Suprapubic skin (tissue), 3 donors: ENCODE measurements around the gene ALDOC.

Experiments used
- EP300 ChIP-seq: sonication (generic); formaldehyde crosslinking; IDR thresholded peaks from one replicate; pipeline ENCODE4 v1.6.1; 2017; ENCODE audit warnings: antibody characterized with exemption
- TF ChIP-seq, protein P1 (sequence below), 2 donors: fragments of 200-600 bp in 1 of 2; fragments of 450-650 bp in 1 of 2; sonication (generic) in 1 of 2; IDR thresholded peaks; one replicate each; pipeline ENCODE4 v1.5.1; 2016 to 2019; ENCODE audit warnings: antibody characterized with exemption in 2 of 2, mild to moderate bottlenecking in 1 of 2, moderate library complexity in 1 of 2

DNA sequence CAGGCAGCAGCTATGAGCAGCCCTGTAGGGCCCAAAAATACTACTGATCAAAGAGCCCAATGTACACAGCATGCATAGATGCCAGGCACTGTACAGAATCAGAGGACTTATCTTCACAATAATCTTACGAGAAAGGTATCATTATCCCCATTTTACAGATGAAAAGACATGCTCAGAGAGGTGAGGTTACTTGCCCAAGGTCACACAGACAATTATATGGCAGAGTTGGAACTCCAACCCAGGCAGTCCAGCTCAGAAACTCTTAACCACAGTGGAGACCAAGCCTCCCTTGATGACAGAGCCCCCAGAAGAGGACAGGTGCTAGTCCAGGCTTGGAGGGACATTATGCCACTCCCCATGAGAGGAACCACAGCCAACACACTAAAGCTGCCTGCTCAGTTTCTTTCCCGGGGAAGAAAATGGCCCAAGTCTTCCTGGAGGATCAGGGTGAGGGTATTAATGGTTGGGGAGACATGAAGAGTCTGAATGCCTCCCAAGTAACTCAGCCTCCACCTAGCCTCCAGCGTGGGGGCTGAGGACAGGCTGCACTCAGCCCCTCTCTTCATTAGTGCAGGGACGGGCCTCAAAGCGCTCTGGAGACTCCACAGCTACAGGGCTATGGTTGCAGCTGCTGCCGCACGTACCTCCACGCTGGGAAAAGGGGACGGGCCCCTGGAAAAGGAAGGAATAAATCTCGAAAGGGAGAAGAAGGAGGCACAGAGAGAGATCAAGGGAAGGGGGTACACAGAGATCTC lies 25.1 kb downstream of the ALDOC start:
- TF ChIP-seq, protein P1, sequence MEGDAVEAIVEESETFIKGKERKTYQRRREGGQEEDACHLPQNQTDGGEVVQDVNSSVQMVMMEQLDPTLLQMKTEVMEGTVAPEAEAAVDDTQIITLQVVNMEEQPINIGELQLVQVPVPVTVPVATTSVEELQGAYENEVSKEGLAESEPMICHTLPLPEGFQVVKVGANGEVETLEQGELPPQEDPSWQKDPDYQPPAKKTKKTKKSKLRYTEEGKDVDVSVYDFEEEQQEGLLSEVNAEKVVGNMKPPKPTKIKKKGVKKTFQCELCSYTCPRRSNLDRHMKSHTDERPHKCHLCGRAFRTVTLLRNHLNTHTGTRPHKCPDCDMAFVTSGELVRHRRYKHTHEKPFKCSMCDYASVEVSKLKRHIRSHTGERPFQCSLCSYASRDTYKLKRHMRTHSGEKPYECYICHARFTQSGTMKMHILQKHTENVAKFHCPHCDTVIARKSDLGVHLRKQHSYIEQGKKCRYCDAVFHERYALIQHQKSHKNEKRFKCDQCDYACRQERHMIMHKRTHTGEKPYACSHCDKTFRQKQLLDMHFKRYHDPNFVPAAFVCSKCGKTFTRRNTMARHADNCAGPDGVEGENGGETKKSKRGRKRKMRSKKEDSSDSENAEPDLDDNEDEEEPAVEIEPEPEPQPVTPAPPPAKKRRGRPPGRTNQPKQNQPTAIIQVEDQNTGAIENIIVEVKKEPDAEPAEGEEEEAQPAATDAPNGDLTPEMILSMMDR (IDR thresholded peaks at IDR 0.05) = no peak
- no peak for TF ChIP-seq EP300
